NCI-H226 (cell line): ENCODE data around the gene TSHZ2.

ENCODE experiments used
- DNase-seq: peaks from one replicate; pipeline ENCODE4 v3.0.0-alpha.2; 2015

Gene TSHZ2, protein sequence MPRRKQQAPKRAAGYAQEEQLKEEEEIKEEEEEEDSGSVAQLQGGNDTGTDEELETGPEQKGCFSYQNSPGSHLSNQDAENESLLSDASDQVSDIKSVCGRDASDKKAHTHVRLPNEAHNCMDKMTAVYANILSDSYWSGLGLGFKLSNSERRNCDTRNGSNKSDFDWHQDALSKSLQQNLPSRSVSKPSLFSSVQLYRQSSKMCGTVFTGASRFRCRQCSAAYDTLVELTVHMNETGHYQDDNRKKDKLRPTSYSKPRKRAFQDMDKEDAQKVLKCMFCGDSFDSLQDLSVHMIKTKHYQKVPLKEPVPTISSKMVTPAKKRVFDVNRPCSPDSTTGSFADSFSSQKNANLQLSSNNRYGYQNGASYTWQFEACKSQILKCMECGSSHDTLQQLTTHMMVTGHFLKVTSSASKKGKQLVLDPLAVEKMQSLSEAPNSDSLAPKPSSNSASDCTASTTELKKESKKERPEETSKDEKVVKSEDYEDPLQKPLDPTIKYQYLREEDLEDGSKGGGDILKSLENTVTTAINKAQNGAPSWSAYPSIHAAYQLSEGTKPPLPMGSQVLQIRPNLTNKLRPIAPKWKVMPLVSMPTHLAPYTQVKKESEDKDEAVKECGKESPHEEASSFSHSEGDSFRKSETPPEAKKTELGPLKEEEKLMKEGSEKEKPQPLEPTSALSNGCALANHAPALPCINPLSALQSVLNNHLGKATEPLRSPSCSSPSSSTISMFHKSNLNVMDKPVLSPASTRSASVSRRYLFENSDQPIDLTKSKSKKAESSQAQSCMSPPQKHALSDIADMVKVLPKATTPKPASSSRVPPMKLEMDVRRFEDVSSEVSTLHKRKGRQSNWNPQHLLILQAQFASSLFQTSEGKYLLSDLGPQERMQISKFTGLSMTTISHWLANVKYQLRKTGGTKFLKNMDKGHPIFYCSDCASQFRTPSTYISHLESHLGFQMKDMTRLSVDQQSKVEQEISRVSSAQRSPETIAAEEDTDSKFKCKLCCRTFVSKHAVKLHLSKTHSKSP (N-terminal part only)

DNA sequence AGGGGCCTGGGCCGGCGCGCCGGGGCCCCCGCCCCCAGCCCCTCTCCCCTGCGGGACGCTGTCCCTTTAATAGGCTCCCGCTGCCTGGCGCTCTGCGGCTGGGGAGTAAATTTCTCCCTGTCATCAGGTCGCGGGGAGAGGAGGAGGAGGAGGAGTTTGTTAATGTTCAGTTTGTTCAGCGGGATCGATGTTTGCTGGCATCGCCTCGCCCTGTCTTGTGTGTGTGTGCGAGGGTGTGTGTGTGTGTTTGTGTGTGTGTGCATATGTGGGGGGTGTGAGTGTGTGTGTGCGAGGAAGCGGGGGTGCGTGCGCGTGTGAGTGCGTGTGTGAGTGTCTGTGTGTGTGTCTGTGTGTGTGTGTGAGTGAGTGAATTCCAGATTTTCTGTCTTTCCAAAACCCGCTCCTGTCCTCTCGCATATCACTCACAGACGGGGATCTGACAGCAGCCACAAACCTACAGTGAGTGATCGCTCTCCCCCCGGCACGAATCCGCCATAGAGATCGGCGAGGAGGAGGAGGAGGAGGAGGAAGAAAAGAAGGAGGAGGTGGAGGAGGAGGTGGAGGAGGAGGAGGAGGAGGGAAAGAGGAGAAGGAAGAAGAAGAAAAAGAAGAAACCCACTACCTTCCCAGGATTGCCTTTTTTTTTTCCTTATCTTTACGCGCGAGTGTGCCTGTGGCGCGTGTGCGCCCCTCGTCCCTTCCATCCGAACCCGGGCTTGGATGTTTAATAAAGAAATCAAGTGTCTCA lies at the start of gene TSHZ2:
TSS of gene TSHZ2 (plus strand) at position 169 of the 748 bp plus-strand sequence. CDS start 936 bp downstream, outside the sequence.
- DNase-seq = no peak

DNA sequence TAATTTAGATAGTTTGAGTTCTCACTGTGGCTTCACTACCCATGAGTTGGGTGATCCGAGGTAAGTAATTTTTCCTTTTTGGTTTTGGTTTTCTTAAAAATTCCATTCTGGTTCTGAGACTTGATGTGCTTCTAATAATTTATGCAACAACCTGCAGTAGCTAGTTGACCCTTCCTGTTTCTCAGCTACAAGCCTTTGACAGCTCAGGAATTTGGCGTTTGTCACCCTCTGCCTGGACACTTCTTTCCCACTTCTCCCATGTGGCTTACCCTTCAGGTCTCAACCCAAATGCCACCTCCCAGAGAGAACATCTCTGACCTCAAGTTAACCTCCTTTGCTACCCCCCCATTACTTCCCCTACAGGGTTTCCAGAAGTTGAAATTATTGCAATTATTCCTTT lies 49.7 kb upstream of the TSHZ2 start:
- no peak for DNase-seq

DNA sequence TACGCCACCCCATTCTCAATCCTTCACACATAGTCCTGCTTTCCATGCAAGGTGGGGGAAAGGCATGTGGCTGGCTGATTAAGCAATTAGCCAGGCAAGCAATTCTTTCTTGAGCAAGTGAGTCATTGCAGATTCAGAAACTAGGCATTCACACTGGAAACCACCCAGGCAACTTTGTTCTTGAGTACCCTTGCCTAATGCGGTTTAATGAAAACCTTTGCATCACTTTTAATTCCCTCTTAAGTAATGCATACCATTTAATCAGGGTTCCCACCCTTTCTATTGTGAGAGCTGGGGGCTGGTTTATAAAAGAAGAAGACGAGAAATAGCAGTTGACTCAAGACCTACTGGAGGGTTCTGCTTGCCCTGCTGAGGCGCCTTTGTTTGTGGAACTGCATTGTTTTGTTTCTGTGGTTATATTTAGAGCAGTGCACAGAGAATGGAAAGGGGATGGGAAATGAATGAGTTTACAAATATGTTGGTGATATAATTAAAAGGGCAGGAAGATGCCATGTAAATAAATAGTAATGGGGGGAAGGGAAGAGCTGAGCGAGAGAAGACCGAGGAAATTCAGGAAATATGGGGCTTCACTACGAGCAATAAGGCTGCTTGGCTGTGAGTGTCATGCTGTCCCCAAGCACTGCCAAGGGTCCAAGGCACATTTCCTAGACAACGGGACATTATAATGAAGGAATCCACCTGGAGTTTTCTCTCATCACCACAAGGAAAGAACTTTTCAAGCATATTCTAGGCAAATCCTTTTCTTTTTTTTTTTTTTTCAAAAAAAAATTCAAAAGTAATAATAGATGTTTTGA lies 48.8 kb upstream of the TSHZ2 start:
- DNase-seq = no peak

DNA sequence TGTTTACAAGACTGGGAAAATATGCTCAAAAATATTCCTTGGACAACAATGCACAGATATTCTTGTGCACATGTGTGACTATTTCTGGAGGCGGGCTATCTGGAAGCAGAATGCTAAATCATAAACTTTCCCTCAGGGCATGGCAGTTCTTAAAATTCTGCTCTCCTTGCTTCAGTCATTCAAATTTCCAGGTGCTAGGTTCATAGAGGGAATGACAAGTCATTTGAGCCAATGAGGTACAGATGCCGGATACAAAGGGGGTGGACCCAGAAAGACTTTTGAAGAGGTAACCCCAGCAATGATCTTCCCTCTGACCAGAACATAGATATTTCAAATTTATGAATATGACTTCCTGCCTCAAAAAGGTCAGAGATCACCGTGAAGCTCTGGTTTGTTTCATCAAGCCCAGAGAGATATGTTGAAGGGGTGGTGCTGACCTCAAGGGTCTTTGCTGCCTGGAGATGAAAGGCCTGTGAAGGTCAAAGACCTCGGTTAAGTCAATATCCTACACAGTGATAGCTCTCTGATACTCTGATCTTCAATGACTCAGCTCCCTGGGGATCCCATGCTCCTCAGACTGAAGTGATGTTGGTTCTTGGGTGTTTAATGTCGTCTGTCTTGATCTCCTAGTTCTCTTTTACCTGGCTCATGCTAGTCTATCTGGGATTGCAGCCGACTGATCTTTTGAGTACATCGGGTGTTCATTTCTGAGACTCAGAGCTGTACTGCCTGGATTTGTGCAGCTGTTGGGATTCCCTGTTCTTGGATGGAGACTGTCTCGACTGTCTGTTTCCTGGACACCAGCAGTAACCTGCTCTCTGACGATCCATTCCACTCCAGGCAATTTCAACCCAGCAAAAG lies 47.5 kb upstream of the TSHZ2 start:
- DNase-seq = no peak

DNA sequence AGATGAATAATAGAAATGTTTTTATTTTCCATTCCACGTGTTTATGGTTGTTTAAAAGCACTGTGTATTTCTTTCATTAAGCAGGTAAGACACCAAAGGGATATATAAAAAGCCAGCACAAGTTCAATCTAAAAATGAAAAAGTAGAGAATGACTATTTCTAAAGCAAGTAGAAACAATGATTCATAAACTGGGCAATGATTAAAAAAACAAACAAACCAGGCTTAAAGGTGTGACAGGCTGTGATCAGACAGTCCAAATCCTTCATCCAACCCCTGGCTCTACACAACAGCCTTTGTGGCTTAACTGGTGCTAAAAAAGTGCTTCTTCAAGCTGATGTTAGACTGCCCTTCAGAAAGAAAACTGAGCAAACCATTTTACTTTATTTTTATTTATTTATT lies 45.7 kb upstream of the TSHZ2 start:
- no peak for DNase-seq

DNA sequence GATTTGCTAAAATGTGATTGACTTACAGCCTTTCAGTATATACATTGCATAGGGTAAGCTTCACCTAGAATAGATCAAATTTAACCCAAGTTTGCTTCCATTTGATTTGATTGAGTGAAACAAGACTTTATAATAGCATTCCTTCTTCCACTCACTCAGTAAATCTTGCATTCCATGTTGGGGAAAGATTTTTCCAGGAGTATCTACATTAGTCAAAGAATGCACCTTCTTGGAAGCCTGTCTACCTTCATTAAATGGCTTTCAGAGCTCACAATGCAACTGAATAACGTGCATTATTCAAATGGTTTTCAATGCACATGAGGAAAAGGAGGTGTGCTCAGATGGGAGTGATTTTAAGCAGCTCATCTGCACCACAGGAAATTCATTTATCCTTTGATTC lies 38.3 kb upstream of the TSHZ2 start:
- DNase-seq = no peak

DNA sequence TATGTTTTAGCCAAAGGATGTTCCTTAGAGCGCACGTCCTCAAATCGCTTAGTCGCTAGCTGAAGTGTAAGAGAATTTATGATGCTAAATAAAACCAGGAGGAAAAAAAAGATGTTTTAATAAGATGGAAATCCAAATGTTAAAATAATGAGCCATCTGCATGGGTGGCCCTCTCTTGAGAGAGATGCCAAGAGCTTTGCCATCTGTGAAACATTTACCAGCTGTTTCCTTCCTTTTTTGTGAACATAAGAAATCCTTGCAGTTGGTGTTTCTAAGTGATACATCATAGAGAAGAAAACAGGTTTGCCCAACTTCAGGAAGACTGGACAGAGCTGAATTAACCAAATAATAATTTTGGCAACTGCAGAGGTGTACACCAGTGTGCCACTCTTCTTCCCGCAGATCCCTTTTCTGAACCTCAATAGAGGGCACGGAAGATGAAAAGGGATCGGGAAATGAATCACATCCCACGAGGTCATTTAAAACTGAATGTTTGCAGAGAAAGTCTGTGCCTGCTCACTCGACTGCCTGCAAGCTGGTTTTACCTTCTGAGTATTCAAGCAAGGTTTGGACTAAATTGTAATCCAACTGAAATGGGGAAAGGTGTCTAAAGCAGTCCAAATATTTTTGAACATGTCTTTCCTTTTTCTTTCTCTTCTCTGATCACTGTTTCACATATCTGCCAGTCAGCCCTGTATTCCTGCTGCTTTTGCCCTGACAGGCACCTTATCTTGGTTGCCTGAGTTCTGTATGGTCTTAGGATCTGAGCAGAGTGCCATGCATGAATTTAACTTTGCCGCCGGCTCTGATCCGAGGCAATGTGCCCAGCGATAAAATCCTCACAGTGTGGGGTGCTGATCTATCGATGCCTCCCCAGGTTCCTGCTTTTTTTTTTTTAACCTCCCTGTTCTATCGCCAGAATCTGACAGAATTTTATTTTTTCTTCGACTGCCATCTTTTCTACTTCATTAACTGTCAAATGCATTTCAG lies 35.5 kb upstream of the TSHZ2 start:
- DNase-seq = no peak

DNA sequence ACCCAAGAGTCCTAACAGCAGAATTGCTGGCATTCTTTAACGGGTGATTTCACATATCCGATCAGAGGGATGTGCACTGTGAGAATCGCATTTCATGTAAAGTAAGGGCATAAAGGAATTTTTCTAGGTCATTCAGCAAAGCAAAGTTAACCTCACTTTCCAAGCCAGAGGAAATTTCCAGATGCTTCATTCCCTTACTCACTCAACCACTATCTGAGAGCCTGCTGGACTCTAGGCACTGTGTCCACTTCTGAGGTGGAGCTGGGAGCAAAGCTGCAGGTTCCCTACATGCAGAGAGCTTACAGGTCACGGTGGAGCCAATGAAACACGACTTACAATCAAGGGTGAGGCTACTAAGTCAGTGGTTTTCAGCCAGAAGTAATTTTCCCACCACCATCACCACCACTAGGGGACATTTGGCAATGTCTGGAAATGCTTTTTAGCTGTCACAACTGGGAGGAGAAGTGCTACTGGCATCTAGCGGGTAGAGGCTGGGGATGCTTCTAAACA lies 34.5 kb upstream of the TSHZ2 start:
- DNase-seq = no peak

DNA sequence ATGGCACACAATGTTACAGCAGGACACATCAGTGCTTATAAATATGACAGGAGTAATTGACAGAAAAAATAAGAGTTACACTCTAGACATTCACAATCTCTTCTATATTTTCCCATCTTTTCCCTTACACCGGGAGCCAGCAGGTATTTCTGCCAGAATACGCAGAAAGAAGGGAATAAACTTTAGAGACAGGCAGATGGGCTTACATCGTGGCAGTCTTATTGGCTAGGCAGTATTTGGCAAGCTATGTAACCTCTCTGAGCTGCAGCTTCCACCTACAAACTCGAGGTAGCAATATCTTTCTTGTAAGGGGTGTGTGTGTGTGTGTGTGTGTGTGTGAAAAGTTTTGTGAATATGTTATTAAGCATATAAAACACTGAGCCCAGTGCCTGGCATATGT lies 33.0 kb upstream of the TSHZ2 start:
- no peak for DNase-seq

DNA sequence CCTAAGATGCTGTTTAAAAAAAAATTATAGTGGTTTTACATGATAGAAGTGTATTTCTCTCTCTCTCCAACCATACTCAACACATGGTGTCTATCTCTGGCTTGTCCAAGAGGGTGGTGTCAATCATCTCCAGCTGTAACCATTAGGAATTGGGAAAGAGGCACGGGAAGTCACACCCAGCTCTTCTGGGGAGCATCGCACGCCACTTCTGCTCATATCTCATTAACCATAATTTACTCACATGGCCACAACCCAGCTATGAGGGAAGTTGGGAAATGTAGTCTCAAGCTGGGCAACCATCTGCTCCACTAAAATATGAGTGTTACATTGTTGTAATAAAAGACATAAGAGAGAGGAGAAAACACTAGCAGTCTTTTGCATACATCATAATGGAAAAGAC lies 30.4 kb upstream of the TSHZ2 start:
- DNase-seq = no peak

DNA sequence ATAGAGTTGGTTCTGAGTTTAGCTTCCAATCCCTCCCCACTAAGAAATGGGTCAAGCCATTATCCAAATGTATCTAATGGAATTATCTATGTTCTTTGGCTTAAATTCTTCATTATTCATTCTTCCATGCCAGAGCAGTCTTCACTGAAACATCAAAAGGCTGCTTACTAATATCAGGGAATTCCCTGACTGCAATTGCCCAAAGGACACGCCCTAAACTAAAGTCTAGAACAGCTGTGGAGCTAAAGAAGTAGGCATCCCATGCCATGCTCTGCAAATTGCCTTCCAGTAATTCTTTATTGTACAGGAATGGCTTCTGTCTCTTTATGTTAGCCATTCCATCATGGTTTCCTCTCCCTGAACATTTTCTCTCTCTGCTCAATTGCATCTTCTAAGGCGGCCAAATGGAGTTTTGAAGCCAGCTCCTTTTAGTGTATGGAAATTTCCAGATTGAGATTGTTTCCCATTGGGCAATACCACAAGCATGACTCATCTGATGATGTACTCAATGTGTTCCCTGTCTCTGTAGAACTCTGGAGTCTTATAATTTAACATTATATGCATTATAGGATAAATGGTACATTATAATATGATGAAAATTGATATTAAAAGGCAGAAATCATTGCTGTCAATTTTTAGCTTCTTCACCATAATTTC lies 28.8 kb upstream of the TSHZ2 start:
- no peak for DNase-seq

DNA sequence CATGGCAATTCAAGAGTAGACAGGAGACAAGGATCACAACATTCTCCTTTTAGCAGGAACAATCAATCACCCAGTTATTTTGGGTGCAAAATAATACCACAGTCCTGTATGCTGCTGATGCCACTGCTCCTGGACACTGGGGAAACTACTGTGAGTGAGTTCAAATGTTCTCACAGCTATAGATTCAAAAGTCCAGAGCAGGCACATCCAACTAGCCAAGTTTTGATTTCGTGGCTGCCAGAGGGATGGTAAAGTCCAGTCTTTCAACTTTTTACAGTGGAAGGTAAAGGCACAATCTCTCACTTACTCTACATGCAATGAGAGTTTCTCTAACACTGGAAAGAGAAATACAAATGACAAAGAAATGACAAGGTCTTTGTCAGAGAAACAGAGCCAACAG lies 26.9 kb upstream of the TSHZ2 start:
- DNase-seq = no peak

DNA sequence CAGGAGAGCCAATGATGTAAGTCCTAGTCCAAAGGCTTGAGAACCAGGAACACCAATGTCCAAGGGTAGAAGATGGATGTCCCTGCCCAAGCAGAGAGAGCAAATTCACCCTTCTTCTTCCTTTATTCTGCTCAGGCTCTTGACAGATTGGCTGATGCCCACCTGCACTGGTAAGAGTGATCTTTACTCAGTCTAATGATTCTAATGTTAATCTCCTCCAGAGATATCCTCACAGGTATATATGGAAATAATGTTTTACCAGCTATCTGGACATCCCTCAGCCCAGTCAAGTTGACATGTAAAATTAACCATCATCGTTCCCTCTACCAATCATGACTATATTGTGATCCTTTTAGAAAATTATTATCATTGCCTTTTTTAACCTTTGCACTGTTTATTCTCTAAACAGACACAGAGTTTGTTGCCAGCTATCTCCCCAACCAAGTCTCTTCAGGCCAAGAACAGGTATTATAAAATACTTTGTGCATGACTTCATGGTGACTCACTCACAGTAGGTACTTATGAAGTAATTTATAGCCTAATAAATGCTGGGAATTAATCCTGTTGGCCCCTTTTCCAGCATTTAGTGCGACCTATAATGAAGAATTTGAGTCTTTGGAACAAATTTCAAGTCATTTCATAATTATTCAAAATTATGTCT lies 26.2 kb upstream of the TSHZ2 start:
- no peak for DNase-seq

DNA sequence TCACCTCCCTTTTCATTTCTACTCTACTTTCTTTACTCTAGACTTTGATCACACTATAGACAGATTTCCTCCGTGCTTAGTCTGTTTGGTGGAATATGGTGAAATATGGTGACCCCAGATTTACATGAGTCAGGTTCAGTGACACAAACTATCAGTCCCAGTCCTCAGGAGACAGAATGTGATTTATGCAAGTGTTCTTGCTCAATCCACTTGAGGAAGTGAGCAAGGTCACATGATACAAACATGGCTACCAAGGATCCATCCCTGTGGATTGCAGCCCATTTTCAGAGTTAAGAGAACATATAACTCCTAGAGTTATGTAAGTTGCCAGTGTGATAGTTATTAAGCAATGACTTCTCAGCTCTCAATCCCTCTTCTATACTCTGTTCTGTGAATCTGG lies 23.7 kb upstream of the TSHZ2 start:
- no peak for DNase-seq

DNA sequence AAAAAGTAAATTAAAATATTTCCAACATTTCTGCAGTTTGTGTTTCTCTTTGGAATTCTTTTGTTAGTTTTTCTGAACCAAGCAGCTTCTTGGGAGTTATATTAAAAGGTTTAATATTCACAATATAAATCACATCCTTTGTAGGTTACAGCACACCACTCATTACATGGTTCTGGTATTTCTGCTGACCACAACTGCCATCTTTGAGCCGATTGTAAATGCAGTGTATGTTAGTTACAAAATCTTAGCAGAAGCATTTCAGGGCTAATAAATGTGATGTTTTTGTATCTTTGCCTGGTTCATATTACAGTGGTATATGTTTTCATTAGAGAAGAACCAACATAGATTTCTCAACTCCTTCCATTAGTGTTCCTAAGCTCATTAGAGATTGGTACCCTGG lies 19.1 kb upstream of the TSHZ2 start:
- DNase-seq = no peak

DNA sequence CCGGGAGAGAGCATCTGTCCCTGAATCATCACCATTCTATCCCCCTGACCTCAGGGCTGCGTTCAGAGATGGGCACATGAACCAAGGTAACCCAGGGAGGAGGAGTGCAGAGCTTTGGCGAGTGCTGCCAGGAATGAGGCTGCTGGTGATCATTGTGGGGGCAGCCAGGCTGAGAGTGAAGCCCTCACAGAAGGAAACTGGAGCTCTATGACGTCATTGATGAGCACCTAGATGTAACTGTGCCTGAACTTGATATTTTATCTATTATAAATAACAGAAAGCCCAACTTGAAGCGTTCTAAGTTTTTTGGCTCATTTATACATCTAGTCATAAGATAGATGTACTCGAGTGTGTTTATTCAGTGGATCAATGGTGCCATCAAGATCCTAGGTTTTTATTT lies 17.3 kb upstream of the TSHZ2 start:
- DNase-seq = no peak

DNA sequence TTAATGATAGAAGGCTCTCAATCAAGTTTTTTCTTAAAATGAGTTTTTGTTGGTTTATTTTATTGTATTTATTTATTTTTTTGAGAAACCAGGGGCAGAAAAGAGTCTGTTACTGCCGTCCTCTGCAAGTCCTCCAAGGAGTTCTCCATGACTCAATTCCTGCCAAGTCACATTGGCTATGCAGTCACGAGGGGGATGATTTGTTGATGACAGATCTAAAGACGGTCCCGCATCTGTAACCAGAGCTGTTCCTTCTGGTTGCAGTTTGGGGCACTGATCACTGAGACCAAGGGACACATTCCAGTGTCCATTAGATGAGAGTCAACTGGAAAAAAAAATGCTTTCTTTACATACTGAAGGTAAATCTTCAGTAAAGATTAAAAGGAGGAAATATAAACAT lies 13.9 kb upstream of the TSHZ2 start:
- DNase-seq = no peak

DNA sequence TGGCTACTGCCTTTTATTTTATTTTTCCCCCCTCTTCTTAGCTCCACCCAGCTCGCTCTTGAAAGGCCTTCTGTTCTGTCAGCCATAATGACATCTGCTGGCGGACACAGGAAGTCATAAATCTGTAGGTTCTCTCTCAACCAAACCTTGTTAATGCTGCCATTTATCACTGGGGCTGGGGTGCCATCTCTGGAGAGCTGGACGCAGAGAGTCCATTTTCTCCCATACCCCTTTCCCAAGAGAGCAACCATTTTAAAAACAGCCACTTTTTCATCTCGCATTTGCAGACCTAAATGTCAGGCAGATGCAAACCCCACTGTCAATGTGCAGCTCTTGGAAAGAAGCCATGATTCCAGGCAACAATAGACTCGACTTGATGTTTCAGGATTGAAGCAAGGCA lies 13.0 kb upstream of the TSHZ2 start:
- DNase-seq = no peak

DNA sequence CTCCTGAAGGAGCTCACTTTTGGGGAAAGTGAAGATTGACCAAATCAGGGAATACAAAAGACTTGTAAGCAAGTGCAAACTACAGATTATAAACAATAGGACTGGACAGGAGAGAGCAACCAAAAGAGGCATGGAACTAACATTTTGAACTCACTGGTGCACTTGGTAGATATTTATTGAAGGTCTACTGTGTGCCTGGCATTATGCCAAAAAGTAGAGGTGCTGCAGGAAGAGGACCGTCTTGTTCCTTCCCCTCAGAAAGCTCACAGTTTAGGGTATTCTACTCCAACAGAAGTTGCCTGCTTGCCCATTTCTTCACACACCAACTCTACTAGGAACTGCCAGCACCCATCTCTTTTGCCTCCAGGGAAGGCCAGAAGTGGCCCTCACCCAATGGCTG lies 10.0 kb upstream of the TSHZ2 start:
- no peak for DNase-seq
